Trophoblast cell (in vitro differentiated cells and primary cell): ENCODE data around the gene ATP8A2.

Source experiments
- DNase-seq, 2 donors: peaks; one replicate each; pipeline ENCODE4 v3.0.0-alpha.2; 2016
- H2AFZ ChIP-seq: 2 replicates; pipeline ENCODE4 v1.6.1; 2013; ENCODE audit warnings: low read length, moderate library complexity, mild to moderate bottlenecking; ENCODE audit not compliant: insufficient read depth, poor library complexity
- H2AK5ac ChIP-seq: 2 replicates; pipeline ENCODE4 v1.6.1; 2013; ENCODE audit warnings: mild to moderate bottlenecking, low read length
- H2BK120ac ChIP-seq: 2 replicates; pipeline ENCODE4 v1.6.1; 2013; ENCODE audit warnings: low read length, mild to moderate bottlenecking, moderate library complexity; ENCODE audit not compliant: insufficient read depth, poor library complexity
- H2BK12ac ChIP-seq: 2 replicates; pipeline ENCODE4 v1.6.1; 2013; ENCODE audit warnings: mild to moderate bottlenecking, low read length, moderate library complexity
- H2BK5ac ChIP-seq: 2 replicates; pipeline ENCODE4 v1.6.1; 2013; ENCODE audit warnings: low read length, low read depth, moderate library complexity, mild to moderate bottlenecking; ENCODE audit not compliant: poor library complexity
- H3K14ac ChIP-seq: 2 replicates; pipeline ENCODE4 v1.6.1; 2013; ENCODE audit warnings: mild to moderate bottlenecking, low read length
- H3K18ac ChIP-seq: 2 replicates; pipeline ENCODE4 v1.6.1; 2013; ENCODE audit warnings: mild to moderate bottlenecking, low read length
- H3K23ac ChIP-seq: 2 replicates; pipeline ENCODE4 v1.6.1; 2013; ENCODE audit warnings: low read length
- H3K27ac ChIP-seq: 2 replicates; pipeline ENCODE4 v1.5.1; 2013; ENCODE audit warnings: low read depth, mild to moderate bottlenecking, inconsistent platforms, low read length, moderate library complexity
- H3K27me3 ChIP-seq: 2 replicates; pipeline ENCODE4 v1.6.1; 2013; ENCODE audit warnings: inconsistent platforms, mild to moderate bottlenecking, low read length, moderate library complexity; ENCODE audit not compliant: insufficient read depth
- H3K36me3 ChIP-seq, 2 experiments: 1 replicate in 1 of 2; 2 replicates in 1 of 2; pipeline ENCODE4 v1.6.1; 2013; ENCODE audit warnings: low read length in 2 of 2, mild to moderate bottlenecking in 2 of 2, moderate library complexity in 1 of 2; ENCODE audit not compliant: insufficient read depth in 2 of 2, control insufficient read depth in 1 of 2
- H3K4ac ChIP-seq: 2 replicates; pipeline ENCODE4 v1.6.1; 2013; ENCODE audit warnings: low read depth, mild to moderate bottlenecking, low read length, moderate library complexity
- H3K4me1 ChIP-seq, 2 experiments: 1 replicate in 1 of 2; 2 replicates in 1 of 2; pipeline ENCODE4 v1.6.1; 2013; ENCODE audit warnings: low read length in 2 of 2, mild to moderate bottlenecking in 2 of 2, moderate library complexity in 1 of 2; ENCODE audit not compliant: insufficient read depth in 2 of 2, control insufficient read depth in 1 of 2
- H3K4me2 ChIP-seq: 2 replicates; pipeline ENCODE4 v1.6.1; 2013; ENCODE audit warnings: inconsistent platforms, mild to moderate bottlenecking, low read length, moderate library complexity
- H3K4me3 ChIP-seq: 2 replicates; pipeline ENCODE4 v1.5.1; 2013; ENCODE audit warnings: mild to moderate bottlenecking, low read depth, low read length, inconsistent platforms
- H3K79me1 ChIP-seq: one replicate; pipeline ENCODE4 v1.6.1; 2013; ENCODE audit warnings: low read length
- H3K79me2 ChIP-seq: 2 replicates; pipeline ENCODE4 v1.6.1; 2013; ENCODE audit warnings: low read length, mild to moderate bottlenecking; ENCODE audit not compliant: control insufficient read depth, insufficient read depth, poor library complexity
- H3K9ac ChIP-seq: 2 replicates; pipeline ENCODE4 v1.6.1; 2013; ENCODE audit warnings: mild to moderate bottlenecking, low read length
- H3K9me3 ChIP-seq: 2 replicates; pipeline ENCODE4 v1.6.1; 2013; ENCODE audit warnings: low read depth, mild to moderate bottlenecking, control low read depth, inconsistent platforms, low read length; ENCODE audit not compliant: insufficient read depth
- H4K12ac ChIP-seq: 2 replicates; pipeline ENCODE4 v1.6.1; 2013; ENCODE audit warnings: low read depth, mild to moderate bottlenecking, low read length, moderate library complexity
- H4K8ac ChIP-seq: 2 replicates; pipeline ENCODE4 v1.6.1; 2013; ENCODE audit warnings: low read depth, mild to moderate bottlenecking, low read length, moderate library complexity
- H4K91ac ChIP-seq: one replicate; pipeline ENCODE4 v1.6.1; 2013; ENCODE audit warnings: low read depth, mild to moderate bottlenecking, low read length, moderate library complexity
- WGBS: extraction: QIAGEN DNeasy Blood & Tissue Kit; methylation state at CpG from one replicate; pipeline ENCODE4 v1.1.7; 2013; ENCODE audit warnings: missing lambda C conversion rate; ENCODE audit not compliant: insufficient read length, insufficient coverage; ENCODE audit errors: extremely low coverage; 5-methylcytosine and 5-hydroxymethylcytosine counted together

Gene ATP8A2

GRCh38 chr13:25775275-25775674 lies 403.5 kb downstream of the ATP8A2 start:
- Histone ChIP-seq H3K27ac (no peak overlapping the region), H2BK12ac (no peak overlapping the region), H3K36me3 (no peaks in the 10 kb centered on the region), H2AFZ (no peak overlapping the region), H4K12ac (no peak overlapping the region), H3K79me2 (no peaks in the 10 kb centered on the region), H2BK120ac (no peak overlapping the region), H4K91ac (no peak overlapping the region), H3K9me3 (no peaks in the 10 kb centered on the region), H4K8ac (no peak overlapping the region), H3K4me3 (no peak overlapping the region), H3K14ac (no peak overlapping the region), H3K9ac (no peak overlapping the region), H3K18ac (no peak overlapping the region), H3K23ac (no peak overlapping the region), H3K4ac (no peak overlapping the region), H2BK5ac (no peak overlapping the region), H3K4me1 (peaks cover 3 to 4% of the 10 kb centered on the region in 2 experiments), H3K27me3 (no peaks in the 10 kb centered on the region), H3K4me2 (no peak overlapping the region), H2AK5ac (no peak overlapping the region), H3K79me1 (no peaks in the 10 kb centered on the region)
- DNase-seq = no peak
- no CpG with 5 or more reads among the region's 3 CpGs for WGBS

GRCh38 chr13:25775986-25776385 lies 404.2 kb downstream of the ATP8A2 start:
- Histone ChIP-seq H3K4ac (no peak overlapping the region), H2BK120ac (no peak overlapping the region), H3K4me3 (no peak overlapping the region), H3K79me1 (no peaks in the 10 kb centered on the region), H3K79me2 (no peaks in the 10 kb centered on the region), H3K9ac (no peak overlapping the region), H3K9me3 (no peaks in the 10 kb centered on the region), H2AK5ac (no peak overlapping the region), H3K4me2 (no peak overlapping the region), H2BK12ac (no peak overlapping the region), H3K27me3 (no peaks in the 10 kb centered on the region), H3K23ac (no peak overlapping the region), H3K18ac (no peak overlapping the region), H4K91ac (no peak overlapping the region), H3K36me3 (no peaks in the 10 kb centered on the region), H3K14ac (no peak overlapping the region), H2AFZ (no peak overlapping the region), H3K4me1 (peaks cover 3 to 4% of the 10 kb centered on the region in 2 experiments), H2BK5ac (no peak overlapping the region), H4K8ac (no peak overlapping the region), H3K27ac (no peak overlapping the region), H4K12ac (no peak overlapping the region)
- no CpG with 5 or more reads among the region's 4 CpGs for WGBS
- no peak for DNase-seq

- H4K12ac ChIP-seq = no peak overlapping the region
- H3K14ac ChIP-seq = no peak overlapping the region
- H4K8ac ChIP-seq = no peak overlapping the region
- H2AK5ac ChIP-seq = no peak overlapping the region
- H3K27me3 ChIP-seq = no peaks in the 10 kb centered on the region
- no peak overlapping the region for H2BK120ac ChIP-seq
- H3K4me3 ChIP-seq = no peak overlapping the region
- H3K4ac ChIP-seq = no peak overlapping the region
- no peaks in the 10 kb centered on the region for H3K79me2 ChIP-seq
- no peak overlapping the region for H4K91ac ChIP-seq
- no peaks in the 10 kb centered on the region for H3K9me3 ChIP-seq
- H2BK12ac ChIP-seq = no peak overlapping the region
- H3K36me3 ChIP-seq = no peaks in the 10 kb centered on the region
- H3K18ac ChIP-seq = no peak overlapping the region
- peaks cover 0 to 2% of the 10 kb centered on the region in 2 experiments for H3K4me1 ChIP-seq
- no peak overlapping the region for H3K23ac ChIP-seq
- no peak for DNase-seq
- no peak overlapping the region for H2AFZ ChIP-seq
- no CpG with 5 or more reads among the region's 7 CpGs for WGBS
- H2BK5ac ChIP-seq = no peak overlapping the region
- no peak overlapping the region for H3K4me2 ChIP-seq
- no peak overlapping the region for H3K9ac ChIP-seq
- H3K79me1 ChIP-seq = no peaks in the 10 kb centered on the region
- H3K27ac ChIP-seq = no peak overlapping the region
Observed at GRCh38 chr13:25776722-25777121, 404.9 kb downstream of the ATP8A2 start.

GRCh38 chr13:25777509-25777908 lies 405.7 kb downstream of the ATP8A2 start:
- H3K9ac ChIP-seq = no peak overlapping the region
- H3K36me3 ChIP-seq = no peaks in the 10 kb centered on the region
- no peaks in the 10 kb centered on the region for H3K4me1 ChIP-seq
- no peak overlapping the region for H2AFZ ChIP-seq
- H2AK5ac ChIP-seq = no peak overlapping the region
- H3K79me1 ChIP-seq = no peaks in the 10 kb centered on the region
- no peak overlapping the region for H2BK12ac ChIP-seq
- H4K91ac ChIP-seq = no peak overlapping the region
- no peaks in the 10 kb centered on the region for H3K27me3 ChIP-seq
- no peak overlapping the region for H3K4me3 ChIP-seq
- no peak overlapping the region for H2BK120ac ChIP-seq
- no peak overlapping the region for H4K12ac ChIP-seq
- H3K9me3 ChIP-seq = no peaks in the 10 kb centered on the region
- H3K18ac ChIP-seq = no peak overlapping the region
- no peak overlapping the region for H3K27ac ChIP-seq
- no peak overlapping the region for H3K4me2 ChIP-seq
- H3K4ac ChIP-seq = no peak overlapping the region
- no peaks in the 10 kb centered on the region for H3K79me2 ChIP-seq
- H4K8ac ChIP-seq = no peak overlapping the region
- no CpG with 5 or more reads among the region's 2 CpGs for WGBS
- H3K23ac ChIP-seq = no peak overlapping the region
- H2BK5ac ChIP-seq = no peak overlapping the region
- H3K14ac ChIP-seq = no peak overlapping the region
- DNase-seq = no peak
